Skin of body (tissue), 2 donors: ENCODE measurements around the gene ZNF530. TPM values are rescaled to one million over a fixed set of nuclear protein-coding genes. Genes with fewer than 3 reads are reported as not detected.
A peak's percentile ranks its signal among the peaks of the same experiment; 100 is the strongest.

Experiments used
- DNase-seq: peaks from one replicate; lab custom pipeline; 2025; lab: John Stamatoyannopoulos, UW
- total RNA-seq: library from RNA; depleted of rRNA; stranded (reverse); fragments of >200 nt; gene quantifications from one replicate; pipeline ENCODE4 v1.2.3, GENCODE V29; 2014

ZNF530 gene
- total RNA-seq, 1 donor from 2014 or later, result 3.4 TPM

- peak; percentile 84 for DNase-seq
Observed at GRCh38 chr19:57613941-57614743, 14.5 kb downstream of the ZNF530 start, which contains the start of gene ZNF134. Gene ZNF134, plus strand, starts transcription at chr19:57614242. Its CDS starts 5,227 bp downstream, at chr19:57619469.

- DNase-seq, result no peak
Observed at GRCh38 chr19:57615346-57615745, 15.7 kb downstream of the ZNF530 start.

DNA sequence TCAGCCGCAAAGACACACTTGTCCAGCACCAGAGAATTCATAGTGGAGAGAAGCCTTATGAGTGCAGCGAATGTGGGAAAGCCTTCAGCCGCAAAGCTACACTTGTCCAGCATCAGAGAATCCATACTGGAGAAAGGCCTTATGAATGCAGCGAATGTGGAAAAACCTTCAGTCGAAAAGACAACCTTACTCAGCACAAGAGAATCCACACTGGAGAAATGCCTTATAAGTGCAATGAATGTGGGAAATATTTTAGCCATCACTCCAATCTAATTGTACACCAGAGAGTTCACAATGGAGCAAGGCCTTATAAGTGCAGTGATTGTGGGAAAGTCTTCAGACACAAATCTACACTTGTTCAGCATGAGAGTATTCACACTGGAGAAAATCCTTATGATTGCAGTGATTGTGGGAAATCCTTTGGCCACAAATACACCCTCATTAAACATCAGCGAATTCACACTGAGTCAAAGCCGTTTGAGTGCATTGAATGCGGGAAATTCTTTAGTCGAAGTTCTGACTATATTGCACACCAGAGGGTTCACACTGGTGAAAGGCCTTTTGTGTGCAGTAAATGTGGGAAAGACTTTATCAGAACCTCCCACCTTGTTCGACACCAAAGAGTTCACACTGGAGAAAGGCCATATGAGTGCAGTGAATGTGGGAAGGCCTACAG lies 21.1 kb downstream of the ZNF530 start:
- no peak for DNase-seq

- no peak for DNase-seq
Observed at GRCh38 chr19:57623091-57623490, 23.4 kb downstream of the ZNF530 start.

DNA sequence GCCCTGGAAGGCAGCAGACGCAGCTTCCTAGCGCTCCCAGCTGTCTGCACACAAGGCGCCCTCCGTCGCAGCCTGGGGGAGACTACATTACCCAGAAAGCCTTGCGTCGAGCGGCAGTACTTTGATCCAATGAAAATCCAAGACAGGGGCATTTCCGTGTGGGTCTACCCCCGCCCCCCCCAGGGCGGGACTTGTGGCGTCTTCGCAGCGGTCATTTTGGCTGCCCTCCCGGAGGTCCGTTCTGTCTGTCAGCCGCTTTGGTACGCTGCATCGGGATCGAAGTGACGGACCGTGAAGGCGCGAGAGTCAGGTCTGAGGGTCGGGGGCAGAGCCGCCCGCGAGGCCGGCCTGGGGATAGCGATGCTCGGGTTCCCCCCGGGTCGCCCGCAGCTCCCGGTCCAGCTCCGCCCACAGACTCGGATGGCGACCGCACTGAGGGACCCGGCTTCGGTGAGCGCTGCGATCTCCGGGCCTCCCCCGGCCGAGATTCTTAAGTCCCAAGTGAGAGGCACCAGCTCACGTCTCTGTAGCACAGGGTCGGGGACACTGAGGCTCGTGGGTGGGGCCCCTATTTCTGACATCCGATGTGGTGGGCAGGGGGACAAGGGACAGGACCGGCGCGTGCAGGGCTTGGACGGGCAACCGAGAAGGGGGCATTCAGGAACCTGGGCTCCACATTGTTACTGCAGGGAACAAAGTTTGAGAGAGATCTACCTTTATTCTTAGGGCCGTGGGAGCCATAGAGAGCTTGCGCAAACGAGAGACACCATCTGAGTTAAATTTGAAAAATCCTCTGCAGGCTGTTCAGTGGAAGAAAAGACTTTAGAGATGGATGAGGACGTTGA lies 33.5 kb downstream of the ZNF530 start, which contains the start of gene ZNF211:
TSS of gene ZNF211 (plus strand) at position 182 of the 845 bp plus-strand sequence. CDS start at position 361, 179 bp downstream.
- peak; percentile 87 for DNase-seq

DNA sequence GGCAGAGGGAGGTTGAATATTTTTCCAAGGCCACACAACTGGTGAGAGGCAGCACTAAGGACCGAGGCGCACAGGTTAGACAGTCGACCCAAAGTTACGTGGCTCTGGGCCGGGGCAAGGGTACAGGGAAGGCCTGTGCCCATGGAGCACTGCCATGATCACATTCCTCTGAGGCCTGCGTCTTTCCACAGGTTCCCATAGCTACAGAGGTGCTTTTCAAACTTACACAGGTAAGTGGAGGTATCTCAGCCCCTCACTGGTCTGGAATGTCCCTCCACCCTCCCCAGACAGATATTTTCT lies 34.1 kb downstream of the ZNF530 start:
- no peak for DNase-seq

GRCh38 chr19:57637379-57637778 lies 37.7 kb downstream of the ZNF530 start:
- DNase-seq, result no peak

GRCh38 chr19:57641715-57642234 lies 42.1 kb downstream of the ZNF530 start:
- DNase-seq, result no peak

DNA sequence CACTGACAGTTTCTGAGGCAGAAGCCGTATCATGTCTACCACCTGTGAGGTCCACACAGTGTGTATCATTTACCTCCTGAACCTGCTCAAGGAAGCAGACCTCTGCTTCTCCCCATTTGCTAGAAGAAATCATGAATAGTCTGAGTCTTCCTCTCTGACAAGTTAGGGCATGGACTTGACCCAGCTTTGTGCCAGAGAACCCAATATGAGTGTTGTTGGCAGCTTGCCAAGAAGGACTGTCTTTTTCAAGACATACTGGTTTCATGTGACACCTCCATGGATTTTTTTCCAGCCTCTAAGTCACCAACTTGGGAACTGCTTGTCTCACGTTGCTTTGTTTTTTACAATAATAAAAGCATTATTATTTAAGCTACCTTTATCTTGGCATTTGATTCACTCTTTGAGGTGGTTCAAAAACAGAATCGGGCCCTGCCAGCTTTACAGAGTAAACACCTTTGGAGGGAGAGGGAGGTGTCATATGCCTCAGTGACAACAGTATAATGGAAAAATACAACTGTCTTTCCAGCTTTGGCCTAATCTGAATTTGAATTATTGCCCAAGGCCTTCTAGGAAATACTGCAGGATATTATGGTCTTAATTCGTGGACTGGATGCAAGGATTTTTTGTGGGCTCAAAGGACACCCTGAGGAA lies 42.8 kb downstream of the ZNF530 start:
- no peak for DNase-seq

GRCh38 chr19:57643734-57644133 lies 44.0 kb downstream of the ZNF530 start:
- DNase-seq, result no peak

- no peak for DNase-seq
Observed at GRCh38 chr19:57648331-57649003, 48.8 kb downstream of the ZNF530 start.

- no peak for DNase-seq
Observed at GRCh38 chr19:57651654-57651996, 51.9 kb downstream of the ZNF530 start.

- no peak for DNase-seq
Observed at GRCh38 chr19:57653689-57654088, 54.0 kb downstream of the ZNF530 start.

DNA sequence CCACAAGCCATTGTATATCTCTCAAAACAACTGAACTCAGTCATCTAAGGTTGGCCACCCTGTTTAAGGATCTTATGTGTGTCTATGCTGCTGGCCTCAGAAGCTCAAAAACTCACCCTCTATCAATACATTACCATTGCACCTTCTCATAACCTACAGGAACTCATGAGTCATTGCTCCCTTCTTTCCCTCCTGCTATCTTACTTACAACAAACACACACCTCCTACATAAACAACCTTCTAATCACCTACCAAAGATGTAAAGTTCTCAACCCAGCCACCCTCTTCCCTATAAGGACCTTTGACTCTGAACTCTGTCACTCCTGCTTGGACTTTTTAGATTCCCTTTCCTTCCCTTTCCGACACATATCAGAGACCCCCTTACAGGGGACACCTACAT lies 55.8 kb downstream of the ZNF530 start:
- DNase-seq, result no peak

GRCh38 chr19:57656346-57656745 lies 56.7 kb downstream of the ZNF530 start:
- no peak for DNase-seq

Other genes starting within 250 kb of the ZNF530 start
- gene ZNF304, start 248.6 kb upstream of the ZNF530 start, total RNA-seq, result 10.2 TPM
- 13.3 TPM for gene TRAPPC2B, start 236.3 kb upstream of the ZNF530 start, total RNA-seq
- 3.3 TPM for gene ZNF547, start 236.3 kb upstream of the ZNF530 start, total RNA-seq
- gene ZNF548, start 210.0 kb upstream of the ZNF530 start, total RNA-seq, result 35.6 TPM
- 14.7 TPM for gene ZNF17, start 188.7 kb upstream of the ZNF530 start, total RNA-seq
- 12.6 TPM for gene ZNF749, start 164.6 kb upstream of the ZNF530 start, total RNA-seq
- 1.2 TPM for gene VN1R1, start 142.7 kb upstream of the ZNF530 start, total RNA-seq
- 13.9 TPM for gene ZNF772, start 122.3 kb upstream of the ZNF530 start, total RNA-seq
- 10.5 TPM for gene ZNF419, start 112.1 kb upstream of the ZNF530 start, total RNA-seq
- gene ZNF773, start 99.9 kb upstream of the ZNF530 start, total RNA-seq, result 9.4 TPM
- 9.0 TPM for gene ZNF549, start 72.5 kb upstream of the ZNF530 start, total RNA-seq
- gene ZNF550, start 40.0 kb upstream of the ZNF530 start, total RNA-seq, result 14.2 TPM
- gene ZNF416, start 21.0 kb upstream of the ZNF530 start, total RNA-seq, result 5.1 TPM
- 6.7 TPM for gene ZIK1, start 15.7 kb upstream of the ZNF530 start, total RNA-seq
- 21.2 TPM for gene ZNF134, start 14.4 kb downstream of the ZNF530 start, total RNA-seq
- 17.7 TPM for gene ZNF211, start 33.3 kb downstream of the ZNF530 start, total RNA-seq
- not detected for gene ZSCAN4, start 69.0 kb downstream of the ZNF530 start, total RNA-seq
- gene ZNF551, start 82.1 kb downstream of the ZNF530 start, total RNA-seq, result 11.7 TPM
- 11.9 TPM for gene ZNF154, start 109.3 kb downstream of the ZNF530 start, total RNA-seq
- 6.5 TPM for gene ZNF671, start 127.7 kb downstream of the ZNF530 start, total RNA-seq
- gene ZNF776, start 146.9 kb downstream of the ZNF530 start, total RNA-seq, result 18.1 TPM
- 23.9 TPM for gene ZNF586, start 169.8 kb downstream of the ZNF530 start, total RNA-seq
- 8.8 TPM for gene ZNF552, start 215.0 kb downstream of the ZNF530 start, total RNA-seq
- gene ZNF587B, start 230.4 kb downstream of the ZNF530 start, total RNA-seq, result 18.3 TPM
- 26.5 TPM for gene ZNF587, start 250.0 kb downstream of the ZNF530 start, total RNA-seq